GM12872 (cell line): Measurements from ENCODE around the gene OR6P1.

ENCODE experiments used
- TF ChIP-seq, protein P1 (sequence below): IDR thresholded peaks from 3 replicates; pipeline ENCODE4 v1.5.1; 2011; ENCODE audit warnings: low read depth, mild to moderate bottlenecking, low read length, moderate library complexity; ENCODE audit not compliant: insufficient read depth

The OR6P1 gene

GRCh38 chr1:158554352-158554751 is 16.0 kb downstream of the OR6P1 start, which contains the start of gene OR6Y1:
Gene OR6Y1 (minus strand): TSS chr1:158554405. CDS start chr1:158548105, 6,300 bp downstream.
- TF ChIP-seq, protein P1, sequence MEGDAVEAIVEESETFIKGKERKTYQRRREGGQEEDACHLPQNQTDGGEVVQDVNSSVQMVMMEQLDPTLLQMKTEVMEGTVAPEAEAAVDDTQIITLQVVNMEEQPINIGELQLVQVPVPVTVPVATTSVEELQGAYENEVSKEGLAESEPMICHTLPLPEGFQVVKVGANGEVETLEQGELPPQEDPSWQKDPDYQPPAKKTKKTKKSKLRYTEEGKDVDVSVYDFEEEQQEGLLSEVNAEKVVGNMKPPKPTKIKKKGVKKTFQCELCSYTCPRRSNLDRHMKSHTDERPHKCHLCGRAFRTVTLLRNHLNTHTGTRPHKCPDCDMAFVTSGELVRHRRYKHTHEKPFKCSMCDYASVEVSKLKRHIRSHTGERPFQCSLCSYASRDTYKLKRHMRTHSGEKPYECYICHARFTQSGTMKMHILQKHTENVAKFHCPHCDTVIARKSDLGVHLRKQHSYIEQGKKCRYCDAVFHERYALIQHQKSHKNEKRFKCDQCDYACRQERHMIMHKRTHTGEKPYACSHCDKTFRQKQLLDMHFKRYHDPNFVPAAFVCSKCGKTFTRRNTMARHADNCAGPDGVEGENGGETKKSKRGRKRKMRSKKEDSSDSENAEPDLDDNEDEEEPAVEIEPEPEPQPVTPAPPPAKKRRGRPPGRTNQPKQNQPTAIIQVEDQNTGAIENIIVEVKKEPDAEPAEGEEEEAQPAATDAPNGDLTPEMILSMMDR: no peak

GRCh38 chr1:158552296-158552695 is 18.1 kb downstream of the OR6P1 start:
- TF ChIP-seq, protein P1: no peak

DNA sequence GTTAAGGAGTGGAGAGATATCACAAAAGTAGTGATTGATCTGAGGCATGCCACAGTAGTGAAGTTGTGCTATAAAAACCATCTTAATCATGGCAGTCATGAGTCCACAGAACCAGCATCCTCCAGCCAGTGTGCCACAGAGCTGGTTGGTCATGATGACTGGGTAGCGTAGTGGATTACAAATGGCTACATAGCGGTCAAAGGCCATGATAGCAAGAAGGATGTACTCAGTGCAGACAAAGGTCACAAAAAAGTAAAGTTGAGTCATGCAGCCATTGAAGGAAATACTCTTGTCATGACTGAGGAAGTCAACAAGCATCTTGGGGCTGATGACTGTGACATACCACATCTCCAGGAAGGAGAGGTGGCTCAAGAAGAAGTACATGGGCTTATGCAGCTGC is 22.8 kb downstream of the OR6P1 start:
- TF ChIP-seq, protein P1: no peak

DNA sequence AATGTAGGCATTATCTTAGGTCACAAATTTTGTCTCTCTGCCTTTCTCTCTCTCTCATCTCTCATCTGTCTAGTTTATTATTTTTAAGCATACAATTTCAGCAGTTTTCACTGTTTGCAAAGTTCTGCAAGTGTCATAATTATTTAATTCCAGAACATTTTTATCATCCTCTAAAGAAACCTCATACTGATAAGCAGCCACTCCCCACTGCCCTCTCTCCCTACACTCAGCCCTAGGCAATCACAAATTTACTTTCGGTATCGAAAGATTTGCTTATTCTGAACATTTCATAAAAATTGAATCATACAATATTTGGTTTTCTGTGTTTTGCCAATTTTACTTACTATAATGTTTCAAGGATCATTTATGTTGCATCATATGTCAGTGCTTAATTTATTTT is 32.8 kb downstream of the OR6P1 start:
- TF ChIP-seq, protein P1: no peak

GRCh38 chr1:158534496-158534895 is 35.9 kb downstream of the OR6P1 start:
- TF ChIP-seq, protein P1: no peak

- TF ChIP-seq, protein P1: peak; percentile 59; the same call in 2 of the 3 replicates
Measured at GRCh38 chr1:158527190-158527815, 43.1 kb downstream of the OR6P1 start.

DNA sequence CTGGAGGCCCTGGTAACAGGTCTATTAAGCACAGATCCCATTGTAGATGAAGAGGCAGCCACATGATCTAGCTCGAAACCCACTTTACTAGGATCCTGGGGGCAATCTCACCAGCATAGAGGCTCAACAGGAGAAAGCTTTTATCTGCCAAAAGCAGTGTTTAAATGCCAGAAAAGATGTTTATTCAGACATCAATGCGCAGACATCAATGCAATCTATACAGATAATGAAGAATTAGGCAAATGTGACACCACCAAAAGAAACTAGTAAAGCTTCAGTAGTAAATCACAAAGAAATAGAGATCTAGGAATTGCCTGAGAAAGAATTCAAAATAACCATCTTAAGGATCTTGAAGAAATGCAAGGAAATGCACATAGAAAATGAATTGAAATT is 48.7 kb downstream of the OR6P1 start:
- TF ChIP-seq, protein P1: no peak
